Measurements from ENCODE around the gene BAIAP2. TPM values are rescaled to one million over a fixed set of nuclear protein-coding genes. Genes with fewer than 3 reads are reported as not detected.

Gene BAIAP2
- total RNA-seq, 1 experiment from 2014 or later: 57.7 TPM

GRCh38 chr17:81154961-81155360 lies 120.0 kb downstream of the BAIAP2 start:
- Mint-ChIP-seq H3K9me3 (ENCODE audit: unreplicated experiment) (no peaks in the 10 kb centered on the region), H3K27ac (ENCODE audit: unreplicated experiment) (no peak overlapping the region), H3K4me1 (ENCODE audit: low read depth, unreplicated experiment) (no peaks in the 10 kb centered on the region), H3K36me3 (ENCODE audit: insufficient read depth, unreplicated experiment) (no peaks in the 10 kb centered on the region), H3K27me3 (ENCODE audit: insufficient read depth, unreplicated experiment) (no peaks in the 10 kb centered on the region), H3K4me3 (ENCODE audit: unreplicated experiment) (no peak overlapping the region)
- Histone ChIP-seq H3K27me3 (replicated peaks; ENCODE audit: control insufficient read depth, insufficient read depth, low read length) (no peaks in the 10 kb centered on the region), H3K4me3 (ENCODE audit: low read depth, low read length) (no peak overlapping the region), H3K36me3 (ENCODE audit: control insufficient read depth, insufficient read depth, low read length) (no peaks in the 10 kb centered on the region), H3K9me3 (no peaks in the 10 kb centered on the region), H3K4me1 (no peaks in the 10 kb centered on the region)
- POLR2A ChIA-PET: no interaction called here
- no peak for TF ChIP-seq CTCF (IDR thresholded peaks at IDR 0.05; ENCODE audit: insufficient read depth in 1 of 2, low read depth in 1 of 2, low read length in 1 of 2, severe bottlenecking in 1 of 2, unreplicated experiment in 1 of 2)
- DNase-seq: no peak
- intact Hi-C loops (cut with micrococcal nuclease; ENCODE audit: unreplicated experiment): no loop called here
- BruUV-seq (replicated peaks): no TSS peak
- CTCF ChIA-PET: no interaction called here

- ChIA-PET CTCF (no interaction called here), POLR2A (no interaction called here)
- no peaks in the 10 kb centered on the region for H3K9me3 ChIP-seq
- Mint-ChIP-seq H3K27me3 (ENCODE audit: insufficient read depth, unreplicated experiment) (no peaks in the 10 kb centered on the region), H3K4me1 (ENCODE audit: low read depth, unreplicated experiment) (no peaks in the 10 kb centered on the region), H3K36me3 (ENCODE audit: insufficient read depth, unreplicated experiment) (no peaks in the 10 kb centered on the region), H3K27ac (ENCODE audit: unreplicated experiment) (no peak overlapping the region), H3K9me3 (ENCODE audit: unreplicated experiment) (no peaks in the 10 kb centered on the region), H3K4me3 (ENCODE audit: unreplicated experiment) (no peak overlapping the region)
- no peaks in the 10 kb centered on the region for H3K36me3 ChIP-seq (ENCODE audit: control insufficient read depth, insufficient read depth, low read length)
- BruUV-seq (replicated peaks): no TSS peak
- no peak for DNase-seq
- intact Hi-C loops (cut with micrococcal nuclease; ENCODE audit: unreplicated experiment): no loop called here
- no peak overlapping the region for H3K4me3 ChIP-seq (ENCODE audit: low read depth, low read length)
- TF ChIP-seq CTCF (IDR thresholded peaks at IDR 0.05; ENCODE audit: insufficient read depth in 1 of 2, low read depth in 1 of 2, low read length in 1 of 2, severe bottlenecking in 1 of 2, unreplicated experiment in 1 of 2): no peak
- no peaks in the 10 kb centered on the region for H3K27me3 ChIP-seq (replicated peaks; ENCODE audit: control insufficient read depth, insufficient read depth, low read length)
- H3K4me1 ChIP-seq: no peaks in the 10 kb centered on the region
These were observed 122.2 kb downstream of the BAIAP2 start for GRCh38 chr17:81156866-81157805.

- H3K27me3 ChIP-seq (replicated peaks; ENCODE audit: control insufficient read depth, insufficient read depth, low read length): no peaks in the 10 kb centered on the region
- no peak overlapping the region for H3K27ac Mint-ChIP-seq (ENCODE audit: unreplicated experiment)
- H3K9me3 ChIP-seq: no peaks in the 10 kb centered on the region
- no peak for DNase-seq
- no peak for TF ChIP-seq CTCF (IDR thresholded peaks at IDR 0.05; ENCODE audit: insufficient read depth in 1 of 2, low read depth in 1 of 2, low read length in 1 of 2, severe bottlenecking in 1 of 2, unreplicated experiment in 1 of 2)
- H3K4me1 ChIP-seq: no peaks in the 10 kb centered on the region
- no peaks in the 10 kb centered on the region for H3K9me3 Mint-ChIP-seq (ENCODE audit: unreplicated experiment)
- CTCF ChIA-PET: no interaction called here
- H3K27me3 Mint-ChIP-seq (ENCODE audit: insufficient read depth, unreplicated experiment): no peaks in the 10 kb centered on the region
- H3K36me3 ChIP-seq (ENCODE audit: control insufficient read depth, insufficient read depth, low read length): no peaks in the 10 kb centered on the region
- intact Hi-C loops (cut with micrococcal nuclease; ENCODE audit: unreplicated experiment): no loop called here
- POLR2A ChIA-PET: no interaction called here
- H3K4me1 Mint-ChIP-seq (ENCODE audit: low read depth, unreplicated experiment): no peaks in the 10 kb centered on the region
- BruUV-seq (replicated peaks): no TSS peak
- H3K4me3 Mint-ChIP-seq (ENCODE audit: unreplicated experiment): no peak overlapping the region
- H3K36me3 Mint-ChIP-seq (ENCODE audit: insufficient read depth, unreplicated experiment): no peaks in the 10 kb centered on the region
- H3K4me3 ChIP-seq (ENCODE audit: low read depth, low read length): no peak overlapping the region
These were observed 123.1 kb downstream of the BAIAP2 start for GRCh38 chr17:81157848-81158687.

Measured in Caco-2 (cell line).